GM06990 (cell line): ENCODE data around the gene LTO1.

ENCODE experiments used
- DNase-seq: peaks from one replicate; pipeline ENCODE4 v3.0.0-alpha.2; 2011; ENCODE audit not compliant: insufficient read length; ENCODE audit errors: extremely low read depth
- H3K27me3 ChIP-seq: replicated peaks from 2 replicates; pipeline ENCODE4 v1.6.0; 2011; ENCODE audit warnings: low read length; ENCODE audit not compliant: control insufficient read depth, insufficient read depth
- H3K36me3 ChIP-seq: 2 replicates; pipeline ENCODE4 v1.5.1; 2011; ENCODE audit warnings: low read length; ENCODE audit not compliant: control insufficient read depth, insufficient read depth
- H3K4me3 ChIP-seq: replicated peaks from 2 replicates; pipeline ENCODE4 v1.5.1; 2011; ENCODE audit warnings: low read depth, mild to moderate bottlenecking, control low read depth, low read length
- CTCF ChIP-seq: IDR thresholded peaks from 2 replicates; pipeline ENCODE4 v1.5.1; 2011; ENCODE audit warnings: low read length, control low read depth, mild to moderate bottlenecking, inconsistent platforms; ENCODE audit not compliant: insufficient read depth, poor library complexity, severe bottlenecking

The LTO1 gene

GRCh38 chr11:69662021-69662698 lies 13.0 kb downstream of the LTO1 start:
- TF ChIP-seq CTCF = no peak
- Histone ChIP-seq H3K4me3 (no peak overlapping the region), H3K27me3 (no peaks in the 10 kb centered on the region), H3K36me3 (peaks cover 8% of the 10 kb centered on the region)
- no peak for DNase-seq

- TF ChIP-seq CTCF = no peak
- Histone ChIP-seq H3K4me3 (no peak overlapping the region), H3K36me3 (peaks cover 6% of the 10 kb centered on the region), H3K27me3 (no peaks in the 10 kb centered on the region)
- no peak for DNase-seq
Measured at GRCh38 chr11:69661413-69661715, 13.8 kb downstream of the LTO1 start.

GRCh38 chr11:69660001-69660500 lies 15.1 kb downstream of the LTO1 start:
- Histone ChIP-seq H3K36me3 (peaks cover 6% of the 10 kb centered on the region), H3K4me3 (no peak overlapping the region), H3K27me3 (no peaks in the 10 kb centered on the region)
- no peak for TF ChIP-seq CTCF
- no peak for DNase-seq

- Histone ChIP-seq H3K27me3 (no peaks in the 10 kb centered on the region), H3K36me3 (peaks cover 6% of the 10 kb centered on the region), H3K4me3 (no peak overlapping the region)
- DNase-seq = no peak
- TF ChIP-seq CTCF = no peak
Measured at GRCh38 chr11:69659591-69659990, 15.6 kb downstream of the LTO1 start.

GRCh38 chr11:69658626-69659450 lies 16.3 kb downstream of the LTO1 start:
- H3K36me3 ChIP-seq = peaks cover under 1% of the 10 kb centered on the region
- no peaks in the 10 kb centered on the region for H3K27me3 ChIP-seq
- no peak overlapping the region for H3K4me3 ChIP-seq
- DNase-seq = no peak
- TF ChIP-seq CTCF = no peak
